CD8-positive, alpha-beta memory T cell (primary cell): ENCODE measurements around the gene ANKRD17. TPM values are rescaled to one million over a fixed set of nuclear protein-coding genes. Genes with fewer than 3 reads are reported as not detected.

Experiments
- CTCF ChIA-PET: fragments of 350-600 bp; sonication (Branson Sonifier 250); formaldehyde crosslinking; loops from one replicate; lab custom pipeline; 2021; ENCODE audit warnings: antibody characterized with exemption; lab: Charles Lee
- POLR2A ChIA-PET: fragments of 350-600 bp; sonication (Branson Sonifier 250); formaldehyde crosslinking; loops from one replicate; lab custom pipeline; 2021; ENCODE audit warnings: antibody characterized with exemption; lab: Charles Lee
- DNase-seq, 5 donors: peaks; one replicate each; pipeline versions ENCODE4 v3.0.0 to v3.0.0-alpha.2; 2020 to 2022; ENCODE audit warnings: mixed read lengths in 1 of 5
- H3K27ac ChIP-seq: one replicate; pipeline ENCODE4 v1.7.0; 2013; ENCODE audit warnings: low read depth, mild to moderate bottlenecking, low read length, moderate library complexity
- H3K27me3 ChIP-seq: 2 replicates; pipeline ENCODE4 v1.7.0; 2013; ENCODE audit warnings: low read length, mild to moderate bottlenecking; ENCODE audit not compliant: insufficient read depth, poor library complexity, severe bottlenecking
- H3K36me3 ChIP-seq: 2 replicates; pipeline ENCODE4 v1.7.0; 2013; ENCODE audit warnings: mild to moderate bottlenecking, low read length, moderate library complexity; ENCODE audit not compliant: insufficient read depth
- H3K4me1 ChIP-seq: 2 replicates; pipeline ENCODE4 v1.7.0; 2013; ENCODE audit warnings: mild to moderate bottlenecking, low read length, moderate library complexity; ENCODE audit not compliant: insufficient read depth
- H3K4me3 ChIP-seq: 2 replicates; pipeline ENCODE4 v1.7.0; 2013; ENCODE audit warnings: mild to moderate bottlenecking, low read length
- H3K9me3 ChIP-seq: 2 replicates; pipeline ENCODE4 v1.7.0; 2013; ENCODE audit warnings: mild to moderate bottlenecking, low read length
- H3K27ac Mint-ChIP-seq, 8 donors: one replicate each; pipeline ENCODE4 v1.8.0; 2020 to 2021; ENCODE audit warnings: mixed read lengths in 8 of 8, mild to moderate bottlenecking in 6 of 8, inconsistent platforms in 3 of 8, moderate library complexity in 3 of 8
- H3K27me3 Mint-ChIP-seq, 2 donors: one replicate each; pipeline ENCODE4 v1.8.0; 2020 to 2021; ENCODE audit warnings: mixed read lengths in 2 of 2, mild to moderate bottlenecking in 1 of 2, moderate library complexity in 1 of 2
- H3K36me3 Mint-ChIP-seq, 3 donors: one replicate each; pipeline ENCODE4 v1.8.0; 2020 to 2021; ENCODE audit warnings: mixed read lengths in 3 of 3, inconsistent platforms in 1 of 3, mild to moderate bottlenecking in 1 of 3
- H3K4me1 Mint-ChIP-seq, 3 donors: one replicate each; pipeline ENCODE4 v1.8.0; 2020 to 2021; ENCODE audit warnings: mixed read lengths in 3 of 3, inconsistent platforms in 1 of 3, mild to moderate bottlenecking in 1 of 3
- H3K4me3 Mint-ChIP-seq, 7 donors: one replicate each; pipeline ENCODE4 v1.8.0; 2020 to 2021; ENCODE audit warnings: mixed read lengths in 7 of 7, mild to moderate bottlenecking in 6 of 7, moderate library complexity in 4 of 7, inconsistent platforms in 2 of 7
- H3K9me3 Mint-ChIP-seq, 5 donors: one replicate each; pipeline ENCODE4 v1.8.0; 2020 to 2022; ENCODE audit warnings: mixed read lengths in 5 of 5, mild to moderate bottlenecking in 3 of 5, moderate library complexity in 2 of 5, inconsistent platforms in 1 of 5
- polyA plus RNA-seq: library from polyadenylated mRNA; unstranded; fragments of 300-500 nt; fragmentation: Illumina TruSeq; gene quantifications from one replicate; pipeline ENCODE4 v1.2.3, GENCODE V29; 2021
- total RNA-seq, 2 experiments: library from RNA; stranded (reverse); gene quantifications; one replicate each; pipeline ENCODE4 v1.2.3, GENCODE V29; 2021

ANKRD17 gene
- total and polyA plus RNA-seq, 3 experiments from 2014 or later, result 15.7 to 61.9 (median 57.6) TPM

- no peak overlapping the region for H3K4me3 Mint-ChIP-seq
- Histone ChIP-seq H3K27me3 (no peaks in the 10 kb centered on the region), H3K4me3 (no peak overlapping the region), H3K9me3 (no peaks in the 10 kb centered on the region), H3K27ac (no peak overlapping the region), H3K36me3 (no peaks in the 10 kb centered on the region), H3K4me1 (no peaks in the 10 kb centered on the region)
- peaks cover 0 to 4% (median 0%) of the 10 kb centered on the region in 3 donors for H3K4me1 Mint-ChIP-seq
- POLR2A ChIA-PET, result no interaction called here
- H3K27ac Mint-ChIP-seq, result no peak overlapping the region
- no peak for DNase-seq
- H3K36me3 Mint-ChIP-seq, result peaks cover 14 to 56% (median 27%) of the 10 kb centered on the region in 3 donors
- H3K27me3 Mint-ChIP-seq, result peaks cover 0 to 6% of the 10 kb centered on the region in 2 donors
- H3K9me3 Mint-ChIP-seq, result peaks cover 0 to 15% (median 7%) of the 10 kb centered on the region in 5 donors
- CTCF ChIA-PET, result no interaction called here
Measured at GRCh38 chr4:73277201-73277600, 18.6 kb upstream of the ANKRD17 start.

- H3K27me3 Mint-ChIP-seq, result peaks cover 0 to 6% of the 10 kb centered on the region in 2 donors
- no peaks in the 10 kb centered on the region for H3K4me1 ChIP-seq
- H3K9me3 Mint-ChIP-seq, result peaks cover 0 to 11% (median 10%) of the 10 kb centered on the region in 5 donors
- H3K36me3 Mint-ChIP-seq, result peaks cover 8 to 45% (median 12%) of the 10 kb centered on the region in 3 donors
- no peak overlapping the region for H3K27ac Mint-ChIP-seq
- no peak overlapping the region for H3K4me3 ChIP-seq
- H3K27ac ChIP-seq, result no peak overlapping the region
- H3K4me3 Mint-ChIP-seq, result no peak overlapping the region
- peaks cover 0 to 4% (median 0%) of the 10 kb centered on the region in 3 donors for H3K4me1 Mint-ChIP-seq
- ChIA-PET CTCF (interaction anchor here (1.2 kb wide), 1 partner anchor 16 kb away, joined by 3 read pairs; the partner anchor contains the start of gene ANKRD17), POLR2A (no interaction called here)
- no peaks in the 10 kb centered on the region for H3K36me3 ChIP-seq
- H3K27me3 ChIP-seq, result no peaks in the 10 kb centered on the region
- no peak for DNase-seq
- H3K9me3 ChIP-seq, result no peaks in the 10 kb centered on the region
Measured at GRCh38 chr4:73275318-73275654, 16.7 kb upstream of the ANKRD17 start.

DNA sequence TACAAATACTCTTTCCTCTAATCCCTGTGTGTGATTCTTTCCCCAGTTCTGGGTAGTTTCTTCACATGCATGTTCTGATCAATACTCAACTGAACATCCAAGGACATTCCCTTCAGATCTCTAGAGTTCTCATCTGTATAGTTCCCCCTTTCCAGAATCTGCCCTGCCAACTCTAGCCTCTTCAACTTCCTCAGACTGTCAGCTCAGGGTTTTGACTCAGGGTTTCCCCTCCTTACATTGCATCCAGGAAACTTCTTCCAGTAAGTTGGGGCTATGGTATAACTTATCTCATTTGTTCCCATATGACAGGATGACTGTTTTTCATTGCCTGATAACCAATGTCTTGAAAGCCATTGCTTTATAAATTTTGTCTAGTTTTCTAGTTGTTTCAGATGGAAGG lies 14.2 kb upstream of the ANKRD17 start:
- Histone ChIP-seq H3K27me3 (no peaks in the 10 kb centered on the region), H3K4me1 (no peaks in the 10 kb centered on the region), H3K4me3 (no peak overlapping the region), H3K9me3 (no peaks in the 10 kb centered on the region), H3K27ac (no peak overlapping the region), H3K36me3 (no peaks in the 10 kb centered on the region)
- Mint-ChIP-seq H3K36me3 (peaks cover 4 to 21% (median 8%) of the 10 kb centered on the region in 3 donors), H3K4me3 (no peak overlapping the region), H3K4me1 (peaks cover 0 to 4% (median 0%) of the 10 kb centered on the region in 3 donors), H3K27me3 (peaks cover 0 to 6% of the 10 kb centered on the region in 2 donors), H3K9me3 (peaks cover 0 to 5% (median 0%) of the 10 kb centered on the region in 5 donors), H3K27ac (no peak overlapping the region)
- DNase-seq, result no peak
- CTCF ChIA-PET, result no interaction called here
- POLR2A ChIA-PET, result no interaction called here

DNA sequence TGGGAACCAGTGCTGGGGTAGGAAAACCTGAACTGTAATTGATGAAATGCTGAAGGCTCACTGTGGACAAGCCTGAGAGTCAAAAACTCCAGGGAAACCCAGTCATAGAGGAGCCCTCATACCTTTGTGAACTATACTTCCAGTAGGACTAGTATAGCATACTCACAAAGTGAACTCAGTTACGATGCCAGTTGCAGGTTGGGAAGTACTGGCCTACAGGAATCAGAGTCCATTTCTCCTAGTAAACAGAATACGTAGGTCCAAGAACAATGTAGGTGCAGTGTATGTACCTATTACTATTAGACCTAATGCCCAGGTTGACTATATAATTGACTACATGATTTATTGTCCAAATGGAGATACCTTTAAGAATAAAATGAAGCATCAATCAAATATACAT lies 8.5 kb upstream of the ANKRD17 start:
- ChIA-PET POLR2A (no interaction called here), CTCF (interaction anchor here (2.0 kb wide), 1 partner anchor 8 kb away, joined by 8 read pairs; the partner anchor contains the start of gene ANKRD17)
- no peaks in the 10 kb centered on the region for H3K4me1 ChIP-seq
- H3K4me3 Mint-ChIP-seq, result no peak overlapping the region
- H3K27me3 Mint-ChIP-seq, result no peaks in the 10 kb centered on the region
- H3K9me3 ChIP-seq, result no peaks in the 10 kb centered on the region
- H3K36me3 ChIP-seq, result no peaks in the 10 kb centered on the region
- H3K4me3 ChIP-seq, result no peak overlapping the region
- no peak overlapping the region for H3K27ac Mint-ChIP-seq
- H3K4me1 Mint-ChIP-seq, result peaks cover 3 to 10% (median 4%) of the 10 kb centered on the region in 3 donors
- H3K27me3 ChIP-seq, result no peaks in the 10 kb centered on the region
- H3K27ac ChIP-seq, result no peak overlapping the region
- H3K9me3 Mint-ChIP-seq, result peaks cover 0 to 3% (median 0%) of the 10 kb centered on the region in 5 donors
- DNase-seq, result no peak
- no peaks in the 10 kb centered on the region for H3K36me3 Mint-ChIP-seq

- peak overlapping the region; percentile 91 for H3K4me3 ChIP-seq
- H3K36me3 ChIP-seq, result no peaks in the 10 kb centered on the region
- peak overlapping the region; percentile 93 to 100 (median 99) for H3K4me3 Mint-ChIP-seq
- H3K27ac ChIP-seq, result peak overlapping the region; percentile 96
- peaks cover 0 to 31% (median 0%) of the 10 kb centered on the region in 3 donors for H3K36me3 Mint-ChIP-seq
- H3K27me3 ChIP-seq, result no peaks in the 10 kb centered on the region
- H3K27ac Mint-ChIP-seq, result peak overlapping the region; percentile 96 to 100 (median 100)
- H3K9me3 Mint-ChIP-seq, result no peaks in the 10 kb centered on the region
- peak in 2 of 5 donors; percentile 32 to 52 for DNase-seq
- peaks cover 27% of the 10 kb centered on the region for H3K4me1 ChIP-seq
- H3K27me3 Mint-ChIP-seq, result peaks cover 0 to 5% of the 10 kb centered on the region in 2 donors
- CTCF ChIA-PET, result interaction anchor here (1.2 to 2.3 kb wide), 5 partner anchors 8 to 190 kb away, joined by 3 to 8 read pairs (median 6); partner anchors contain the start of gene COX18
- peaks cover 46 to 64% (median 62%) of the 10 kb centered on the region in 3 donors for H3K4me1 Mint-ChIP-seq
- POLR2A ChIA-PET, result interaction anchor here (1.1 to 3.3 kb wide), 3 partner anchors 37 to 192 kb away, joined by 3 to 15 read pairs (median 5); no protein-coding TSS in a partner anchor
- H3K9me3 ChIP-seq, result no peaks in the 10 kb centered on the region
Measured at GRCh38 chr4:73259571-73260090, 1.0 kb upstream of the ANKRD17 start.

DNA sequence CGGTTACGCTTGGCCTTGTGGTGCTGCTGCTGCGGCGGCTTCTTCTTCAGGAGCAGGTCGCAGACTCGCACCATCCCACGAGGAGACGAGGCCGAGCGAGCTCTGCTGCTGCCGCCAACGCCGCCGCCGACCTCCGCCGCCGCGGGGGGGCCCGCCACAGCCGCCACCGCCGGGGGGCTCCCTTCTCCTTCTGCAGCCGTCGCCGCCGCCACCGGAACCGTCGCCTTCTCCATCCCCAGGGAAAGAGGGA lies 237 bp downstream of the ANKRD17 start:
- Mint-ChIP-seq H3K4me1 (peaks cover 56 to 77% (median 73%) of the 10 kb centered on the region in 3 donors), H3K4me3 (peak overlapping the region; percentile 93 to 100 (median 99)), H3K36me3 (peaks cover 0 to 36% (median 0%) of the 10 kb centered on the region in 3 donors), H3K27ac (peak overlapping the region; percentile 96 to 100 (median 100)), H3K27me3 (peaks cover 0 to 5% of the 10 kb centered on the region in 2 donors), H3K9me3 (no peaks in the 10 kb centered on the region)
- peaks cover 38% of the 10 kb centered on the region for H3K4me1 ChIP-seq
- no peaks in the 10 kb centered on the region for H3K27me3 ChIP-seq
- no peaks in the 10 kb centered on the region for H3K9me3 ChIP-seq
- POLR2A ChIA-PET, result interaction anchor here (1.3 to 3.3 kb wide), 4 partner anchors 9 to 191 kb away, joined by 3 to 15 read pairs (median 8); partner anchors contain the start of gene COX18
- DNase-seq, result peak in 1 of 5 donors; percentile 83
- H3K27ac ChIP-seq, result peak overlapping the region; percentile 96
- H3K36me3 ChIP-seq, result peaks cover 6% of the 10 kb centered on the region
- CTCF ChIA-PET, result interaction anchor here (0.6 to 2.3 kb wide), 10 partner anchors 10 to 195 kb away, joined by 3 to 11 read pairs (median 4); partner anchors contain the start of gene COX18
- peak overlapping the region; percentile 91 for H3K4me3 ChIP-seq

DNA sequence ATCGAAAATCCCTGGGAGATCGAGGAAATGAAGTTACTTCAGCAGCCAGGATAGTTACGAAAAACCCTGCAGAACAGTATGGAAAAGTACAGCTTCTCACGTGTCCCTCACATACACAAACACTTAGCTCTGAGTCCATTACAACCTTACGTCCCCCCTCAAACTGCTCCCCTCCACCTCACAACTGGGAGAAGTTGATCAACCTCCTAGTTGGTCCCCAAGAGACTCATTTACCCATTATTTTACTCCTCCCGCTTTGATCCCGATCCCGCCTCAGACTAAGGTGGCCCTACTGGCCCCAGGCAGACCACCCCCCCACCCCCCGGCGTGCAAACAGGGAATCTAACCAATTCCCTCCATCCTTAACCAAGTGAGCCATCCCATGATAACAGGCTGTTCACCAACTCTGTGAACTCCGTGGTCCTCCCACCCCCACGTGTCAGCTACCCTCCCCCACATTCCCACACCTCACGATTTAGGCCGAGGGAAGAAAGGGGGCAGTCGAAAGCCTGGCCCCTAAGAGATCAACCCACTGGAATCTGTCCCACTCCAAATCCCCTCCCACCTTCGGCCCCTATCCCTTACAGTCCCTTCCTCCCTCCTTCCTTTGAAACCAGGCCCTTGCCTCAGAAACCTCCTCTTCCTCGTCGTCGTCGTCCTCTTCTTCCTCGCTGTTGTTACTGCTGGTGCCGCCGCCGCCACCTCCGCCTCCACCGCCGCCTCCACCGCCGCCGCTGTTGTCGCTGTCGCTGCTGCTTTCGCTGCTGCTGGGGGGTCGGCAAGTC lies 755 bp downstream of the ANKRD17 start:
- peak overlapping the region; percentile 96 to 100 (median 100) for H3K27ac Mint-ChIP-seq
- CTCF ChIA-PET, result interaction anchor here (0.6 to 2.3 kb wide), 15 partner anchors 10 to 195 kb away, joined by 3 to 11 read pairs (median 4); no protein-coding TSS in a partner anchor
- no peaks in the 10 kb centered on the region for H3K9me3 ChIP-seq
- H3K27me3 ChIP-seq, result no peaks in the 10 kb centered on the region
- H3K27me3 Mint-ChIP-seq, result peaks cover 0 to 5% of the 10 kb centered on the region in 2 donors
- peak overlapping the region; percentile 93 to 100 (median 99) for H3K4me3 Mint-ChIP-seq
- peak overlapping the region; percentile 96 for H3K27ac ChIP-seq
- H3K4me1 Mint-ChIP-seq, result peaks cover 61 to 82% (median 78%) of the 10 kb centered on the region in 3 donors
- POLR2A ChIA-PET, result interaction anchor here (1.1 to 3.3 kb wide), 5 partner anchors 9 to 190 kb away, joined by 3 to 15 read pairs (median 5); partner anchors contain the start of gene COX18
- H3K4me3 ChIP-seq, result peak overlapping the region; percentile 91
- peaks cover 0 to 42% (median 5%) of the 10 kb centered on the region in 3 donors for H3K36me3 Mint-ChIP-seq
- H3K36me3 ChIP-seq, result peaks cover 6% of the 10 kb centered on the region
- DNase-seq, result peak in 2 of 5 donors; percentile 5 to 11
- H3K9me3 Mint-ChIP-seq, result no peaks in the 10 kb centered on the region
- peaks cover 43% of the 10 kb centered on the region for H3K4me1 ChIP-seq
